HCT116 (cell line): ENCODE measurements around the gene KRTAP12-1. TPM values are rescaled to one million over a fixed set of nuclear protein-coding genes. Genes with fewer than 3 reads are reported as not detected.

Experiments used
- ATAC-seq: fragments of 200-7000 bp; cut with Tn5 transposase; 2 replicates; pipeline ENCODE4 v1.9.1; 2020; ENCODE audit warnings: mild to moderate bottlenecking, moderate library complexity
- BruUV-seq: library from RNA; stranded (reverse); fragments of 400-500 nt; replicated peaks from 2 replicates; lab custom pipeline; 2021; lab: Mats Ljungman, UMichigan
- CTCF ChIA-PET: fragments of 300-600 bp; sonication (Branson Sonifier 250); formaldehyde crosslinking; loops from one replicate; lab custom pipeline; 2021; ENCODE audit warnings: antibody characterized with exemption; lab: Charles Lee
- POLR2A ChIA-PET: fragments of 300-600, 350-600 bp; sonication (Branson Sonifier 250); formaldehyde crosslinking; loops from one replicate; lab custom pipeline; 2021; ENCODE audit warnings: antibody characterized with exemption; lab: Charles Lee
- RAD21 ChIA-PET, 2 experiments: fragments of 300-600 bp; sonication (Branson Sonifier 250); formaldehyde crosslinking; loops; one replicate each; lab custom pipeline; 2023; ENCODE audit warnings: low total read pairs in 2 of 2; ENCODE audit not compliant: uncharacterized antibody in 2 of 2, unreplicated experiment in 2 of 2, low non-redundant PET in 1 of 2; lab: Charles Lee
- DNase-seq: peaks from one replicate; pipeline ENCODE4 v3.0.0-alpha.2; 2010; ENCODE audit warnings: low read depth, low spot score
- H2AFZ ChIP-seq: fragments of 200-600 bp; shearing (Covaris generic), sonication (generic); 2 replicates; pipeline ENCODE4 v1.6.1; 2017; ENCODE audit warnings: low read depth, mixed run types, mixed read lengths, antibody characterized with exemption, low read length; ENCODE audit not compliant: poor library complexity, severe bottlenecking
- H3K27ac ChIP-seq: 2 replicates; pipeline ENCODE4 v1.5.1; 2012; ENCODE audit warnings: low read depth, low read length
- H3K27me3 ChIP-seq: fragments of 200-600 bp; sonication (generic); 2 replicates; pipeline ENCODE4 v1.6.1; 2016; ENCODE audit warnings: mixed run types, low read length, mixed read lengths; ENCODE audit not compliant: insufficient read depth
- H3K36me3 ChIP-seq, 2 experiments: fragments of 200-500 bp in 1 of 2; fragments of 200-600 bp in 1 of 2; sonication (Bioruptor generic) in 1 of 2; sonication (generic) in 1 of 2; 2 replicates each; pipeline versions ENCODE4 v1.5.1 to v1.6.1; 2014 to 2016; ENCODE audit warnings: low read length in 2 of 2, inconsistent platforms in 1 of 2, mixed read lengths in 1 of 2, mixed run types in 1 of 2; ENCODE audit not compliant: insufficient read depth in 2 of 2, control insufficient read depth in 1 of 2
- H3K4me1 ChIP-seq, 2 experiments: fragments of 200-600 bp in 1 of 2; sonication (generic) in 1 of 2; 2 replicates each; pipeline versions ENCODE4 v1.5.1 to v1.6.1; 2012 to 2017; ENCODE audit warnings: low read length in 2 of 2, inconsistent platforms in 1 of 2, mild to moderate bottlenecking in 1 of 2, mixed read lengths in 1 of 2, mixed run types in 1 of 2, moderate library complexity in 1 of 2; ENCODE audit not compliant: insufficient read depth in 2 of 2, control insufficient read depth in 1 of 2
- H3K4me2 ChIP-seq: fragments of 200-600 bp; sonication (generic); 2 replicates; pipeline ENCODE4 v1.6.1; 2017; ENCODE audit warnings: mixed run types, low read length, mixed read lengths
- H3K4me3 ChIP-seq, 2 experiments: fragments of 200-600 bp in 1 of 2; sonication (generic) in 1 of 2; replicated peaks in 1 of 2; 2 replicates each; pipeline ENCODE4 v1.5.1; 2011 to 2016; ENCODE audit warnings: low read length in 2 of 2, control low read depth in 1 of 2, low read depth in 1 of 2, mild to moderate bottlenecking in 1 of 2, mixed read lengths in 1 of 2, mixed run types in 1 of 2
- H3K79me2 ChIP-seq: fragments of 200-600 bp; sonication (generic); 2 replicates; pipeline ENCODE4 v1.6.1; 2017; ENCODE audit warnings: mild to moderate bottlenecking, mixed run types, low read length, moderate library complexity, mixed read lengths; ENCODE audit not compliant: insufficient read depth
- H3K9ac ChIP-seq: fragments of 200-600 bp; sonication (generic); 2 replicates; pipeline ENCODE4 v1.6.1; 2016; ENCODE audit warnings: low read length, mixed read lengths
- H3K9me2 ChIP-seq: fragments of 200-600 bp; sonication (generic), shearing (Covaris generic); 2 replicates; pipeline ENCODE4 v1.6.1; 2017; ENCODE audit warnings: mixed run types, mild to moderate bottlenecking, moderate library complexity; ENCODE audit not compliant: insufficient read depth
- H3K9me3 ChIP-seq, 2 experiments: fragments of 200-500 bp in 1 of 2; fragments of 200-600 bp in 1 of 2; sonication (Bioruptor generic) in 1 of 2; sonication (generic) in 1 of 2; 2 replicates each; pipeline ENCODE4 v1.6.1; 2014 to 2017; ENCODE audit warnings: low read length in 2 of 2, mixed read lengths in 2 of 2, inconsistent platforms in 1 of 2, low read depth in 1 of 2, mild to moderate bottlenecking in 1 of 2, mixed run types in 1 of 2, moderate library complexity in 1 of 2; ENCODE audit not compliant: control insufficient read depth in 1 of 2, insufficient read depth in 1 of 2
- H4K20me1 ChIP-seq: fragments of 200-600 bp; sonication (generic), shearing (Covaris generic); 2 replicates; pipeline ENCODE4 v1.6.1; 2017; ENCODE audit warnings: mixed run types, mild to moderate bottlenecking, moderate library complexity; ENCODE audit not compliant: insufficient read depth
- ATF3 ChIP-seq: IDR thresholded peaks from 2 replicates; pipeline ENCODE4 v1.6.1; 2012
- CTCF ChIP-seq, 3 experiments: fragments of 200-600 bp in 1 of 3; sonication (generic) in 1 of 3; IDR thresholded peaks in 2 of 3; conservative IDR thresholded peaks in 1 of 3; 2 replicates each; pipeline ENCODE4 v1.5.1; 2012 to 2017; ENCODE audit warnings: low read depth in 2 of 3, low read length in 2 of 3, antibody characterized with exemption in 1 of 3, borderline replicate concordance in 1 of 3, control low read depth in 1 of 3, mild to moderate bottlenecking in 1 of 3, mixed read lengths in 1 of 3, mixed run types in 1 of 3, moderate library complexity in 1 of 3; ENCODE audit not compliant: insufficient read depth in 1 of 3
- EGR1 ChIP-seq: IDR thresholded peaks from 2 replicates; pipeline ENCODE4 v1.6.1; 2012; ENCODE audit warnings: low read depth
- ELF1 ChIP-seq: IDR thresholded peaks from 2 replicates; pipeline ENCODE4 v1.6.1; 2012; ENCODE audit warnings: low read depth, borderline replicate concordance
- MAX ChIP-seq: IDR thresholded peaks from 2 replicates; pipeline ENCODE4 v1.6.1; 2012
- RAD21 ChIP-seq: IDR thresholded peaks from 2 replicates; pipeline ENCODE4 v1.6.1; 2012; ENCODE audit warnings: low read depth, mild to moderate bottlenecking
- REST ChIP-seq: IDR thresholded peaks from 2 replicates; pipeline ENCODE4 v1.6.1; 2012; ENCODE audit warnings: low read depth
- SIN3A ChIP-seq: IDR thresholded peaks from 2 replicates; pipeline ENCODE4 v1.6.1; 2012; ENCODE audit warnings: low read depth
- SRF ChIP-seq: IDR thresholded peaks from 2 replicates; pipeline ENCODE4 v1.6.1; 2012; ENCODE audit warnings: low read depth
- YY1 ChIP-seq: IDR thresholded peaks from 2 replicates; pipeline ENCODE4 v1.6.1; 2011; ENCODE audit warnings: low read length, low read depth, moderate library complexity, mild to moderate bottlenecking; ENCODE audit not compliant: insufficient replicate concordance; ENCODE audit errors: extremely low read depth
- ZNF274 ChIP-seq: fragments of 200-500 bp; sonication (Bioruptor generic); IDR thresholded peaks from 2 replicates; pipeline ENCODE4 v1.6.1; 2014; ENCODE audit warnings: mild to moderate bottlenecking, low read depth, low read length, inconsistent platforms
- intact Hi-C: fragments of 100-400 bp; cut with micrococcal nuclease; formaldehyde crosslinking; loops from 2 replicates; pipeline ENCODE4 v1.10.0; 2022
- total RNA-seq: library from RNA; stranded (reverse); gene quantifications from one replicate; pipeline ENCODE4 v1.2.1, GENCODE V29; 2021; ENCODE audit not compliant: unreplicated experiment

KRTAP12-1 gene
- total RNA-seq, 1 experiment from 2014 or later = not detected

- ATAC-seq = no peak
- no peaks in the 10 kb centered on the region for H3K36me3 ChIP-seq
- intact Hi-C loops = no loop called here
Observed at GRCh38 chr21:44640761-44641160, 41.2 kb downstream of the KRTAP12-1 start.

More at GRCh38 chr21:44640761-44641160, 41.2 kb downstream of the KRTAP12-1 start:
- no TSS peak for BruUV-seq
- TF ChIP-seq ATF3 (no peak), CTCF (IDR thresholded peaks at IDR 0.05 in 2 of 3, conservative IDR thresholded peaks at IDR 0.05 in 1 of 3; ENCODE audit: borderline replicate concordance in 1 of 3, insufficient read depth in 1 of 3, low read depth in 2 of 3, low read length in 2 of 3) (no peak), SIN3A (no peak), ELF1 (no peak), MAX (no peak), REST (no peak), RAD21 (no peak), YY1 (no peak), ZNF274 (no peak), EGR1 (no peak), SRF (no peak)
- Histone ChIP-seq H3K9me3 (peaks cover 6 to 17% of the 10 kb centered on the region in 2 experiments; a peak in 2 of 4 replicates), H3K27ac (no peak overlapping the region), H3K9ac (no peak overlapping the region), H3K27me3 (peaks cover 6% of the 10 kb centered on the region; the same call in 1 of the 2 replicates), H2AFZ (no peak overlapping the region), H3K4me1 (no peaks in the 10 kb centered on the region), H3K9me2 (no peaks in the 10 kb centered on the region), H3K4me2 (no peak overlapping the region), H3K4me3 (no peak overlapping the region), H3K79me2 (no peaks in the 10 kb centered on the region), H4K20me1 (no peaks in the 10 kb centered on the region)
- no peak for DNase-seq
- ChIA-PET POLR2A (no interaction called here), RAD21 (no interaction called here), CTCF (no interaction called here)
